T-helper 2 cell (primary cell): Measurements from ENCODE around the gene CAPN8.

Experiments
- DNase-seq, 5 experiments: peaks; one replicate each; pipeline versions ENCODE4 v3.0.0 to v3.0.0-alpha.2; 2012 to 2022

The CAPN8 gene

DNA sequence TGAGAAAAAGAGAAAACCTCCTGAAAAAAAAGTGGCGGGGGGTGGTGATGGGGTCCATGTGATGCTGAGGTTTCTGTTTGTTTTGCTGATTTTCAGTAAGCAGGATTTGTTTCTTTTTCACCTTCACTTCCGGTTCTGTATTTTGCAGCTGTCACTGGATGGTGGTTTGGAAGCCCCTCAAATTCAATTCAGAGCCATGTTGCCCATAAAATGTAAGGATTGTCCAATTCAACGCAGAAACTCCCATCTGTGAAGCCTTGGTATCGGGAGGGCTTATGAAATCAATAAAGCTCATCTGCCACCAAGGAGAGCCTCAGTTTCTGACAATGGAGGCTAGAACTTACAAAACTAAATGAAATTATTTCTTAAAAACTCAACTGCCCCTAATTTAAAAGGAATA, 12.1 kb downstream of the CAPN8 start:
- DNase-seq, result no peak

DNA sequence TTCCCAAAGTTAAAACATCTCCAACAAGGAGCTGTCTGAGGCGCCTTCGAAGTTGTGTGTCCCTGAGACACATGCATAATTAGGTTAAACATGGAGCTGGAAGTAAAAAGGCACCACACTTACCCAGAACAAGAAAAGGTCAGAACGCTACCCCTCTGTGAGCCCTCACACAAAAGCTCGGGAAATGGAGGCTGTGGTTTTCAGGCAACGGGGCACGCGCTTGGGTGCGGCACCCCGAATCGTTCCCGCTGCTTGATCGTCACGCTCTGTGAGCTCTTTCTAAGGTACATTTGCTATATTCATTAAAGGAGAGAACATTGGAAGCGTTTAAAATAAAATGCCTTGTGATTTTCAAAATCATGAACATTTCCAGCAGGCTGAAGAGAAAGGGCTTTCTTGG, 12.5 kb downstream of the CAPN8 start:
- no peak for DNase-seq

DNA sequence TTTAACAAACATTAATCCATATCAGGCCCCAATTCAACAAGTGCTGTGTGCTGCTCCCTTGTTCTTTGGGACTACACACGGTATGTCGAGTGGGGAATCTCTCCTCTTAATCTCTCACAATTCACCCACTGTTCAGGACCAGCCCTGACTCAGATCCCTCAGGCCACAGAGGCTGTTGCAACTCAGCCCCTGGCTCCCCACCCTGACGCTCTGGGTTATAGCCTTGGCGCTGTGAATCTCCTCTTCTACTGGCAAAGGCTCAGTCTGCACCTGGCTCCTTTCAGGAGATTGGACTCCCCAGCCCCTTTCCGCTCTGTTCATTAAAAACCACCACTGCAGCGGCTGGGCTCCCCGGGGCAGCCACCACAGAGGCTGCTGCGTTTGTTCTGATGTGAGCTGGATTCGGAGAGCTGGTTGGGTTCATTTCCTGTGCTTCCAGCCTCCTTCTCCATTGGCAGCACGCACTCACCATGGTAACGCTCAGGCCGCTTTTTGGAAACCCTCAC, 13.0 kb downstream of the CAPN8 start:
- DNase-seq, result no peak

DNA sequence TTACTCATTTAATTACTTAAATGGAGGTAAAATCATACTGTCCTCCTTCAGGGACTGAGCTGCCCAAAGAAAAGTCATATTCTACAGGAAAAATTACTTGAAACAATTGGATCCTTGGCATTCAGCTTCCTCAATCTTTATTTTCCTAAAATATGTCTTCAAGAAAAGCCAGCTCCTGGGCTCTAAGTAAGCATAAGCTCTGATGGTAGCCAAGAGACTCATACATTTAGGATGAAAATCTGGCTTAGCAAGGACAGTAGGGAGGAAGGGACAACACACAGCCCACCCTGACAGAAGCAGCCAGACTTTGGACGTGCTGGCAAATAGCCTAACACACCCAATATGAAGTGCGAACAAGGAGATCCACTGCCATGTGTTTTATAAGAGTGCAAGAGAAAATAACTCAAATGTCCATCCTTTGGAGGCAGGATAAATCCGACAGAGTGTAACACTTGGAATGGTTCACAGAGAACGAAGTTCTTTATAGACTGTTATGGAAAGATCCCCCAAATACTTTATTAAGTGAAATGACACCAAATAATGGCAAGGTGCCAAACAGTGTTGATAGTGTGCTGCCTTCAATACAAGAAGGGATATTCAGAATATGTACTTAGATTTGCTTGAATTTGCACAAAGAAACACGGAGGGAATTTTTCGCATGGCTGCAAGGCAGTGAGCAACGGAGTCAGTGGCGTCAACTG, 14.1 kb downstream of the CAPN8 start:
- DNase-seq, result no peak

DNA sequence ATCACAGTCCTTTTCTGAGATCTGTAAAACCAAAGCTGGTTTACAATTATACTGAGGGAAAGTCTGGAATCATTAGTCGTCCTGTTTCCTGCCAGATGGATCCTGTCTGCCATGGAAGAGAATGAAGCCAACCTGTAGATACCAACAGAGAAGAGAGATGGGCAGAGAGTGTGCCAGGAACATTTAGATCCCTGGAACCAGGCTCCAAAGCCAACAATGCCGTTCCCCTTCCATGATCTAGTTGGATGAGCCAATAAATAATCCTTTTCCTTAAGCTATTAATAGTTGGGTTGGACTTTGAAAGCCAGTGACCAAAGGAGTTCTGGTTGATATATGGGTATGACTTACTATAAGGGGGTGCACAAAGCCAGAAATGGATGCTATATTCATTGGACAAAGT, 15.0 kb downstream of the CAPN8 start:
- no peak for DNase-seq

DNA sequence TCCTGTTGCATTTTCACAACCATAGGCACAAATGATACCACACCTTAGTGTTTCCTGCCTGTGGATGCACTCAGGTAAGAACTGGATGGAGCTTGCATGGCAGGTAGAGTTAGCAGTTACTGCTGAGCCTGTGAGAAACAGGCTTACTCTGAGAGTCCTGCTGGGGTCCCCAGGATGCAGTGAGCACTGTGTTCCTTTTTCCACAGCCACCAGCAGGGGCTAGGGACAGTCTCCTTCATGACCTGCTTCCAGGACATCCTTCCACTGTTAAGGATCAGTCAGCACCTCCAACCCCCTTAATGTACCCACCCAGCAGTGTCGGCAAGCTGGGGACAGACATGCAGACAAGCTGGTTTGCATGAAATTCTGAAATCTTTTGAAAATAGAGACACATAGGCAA, 16.3 kb downstream of the CAPN8 start:
- DNase-seq, result no peak

DNA sequence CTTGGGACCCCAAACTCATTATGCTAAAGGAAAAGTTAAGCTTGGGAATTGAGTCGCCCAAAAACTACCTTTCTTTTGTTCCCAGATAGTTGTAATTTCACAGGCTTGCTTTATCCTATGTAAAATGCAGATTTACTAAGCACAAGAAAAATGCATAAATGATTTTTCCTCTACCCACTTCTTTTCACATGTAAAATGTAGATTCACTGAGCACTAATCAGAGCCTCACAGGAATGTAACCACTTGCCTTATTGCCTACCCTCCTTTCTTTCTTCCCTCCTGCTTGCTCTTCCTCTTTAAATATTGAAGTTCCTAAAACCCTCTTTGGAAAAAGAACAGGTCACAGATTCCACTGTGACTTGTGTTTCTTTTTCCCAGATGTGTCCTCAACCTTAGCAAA, 18.3 kb downstream of the CAPN8 start:
- DNase-seq, result no peak

DNA sequence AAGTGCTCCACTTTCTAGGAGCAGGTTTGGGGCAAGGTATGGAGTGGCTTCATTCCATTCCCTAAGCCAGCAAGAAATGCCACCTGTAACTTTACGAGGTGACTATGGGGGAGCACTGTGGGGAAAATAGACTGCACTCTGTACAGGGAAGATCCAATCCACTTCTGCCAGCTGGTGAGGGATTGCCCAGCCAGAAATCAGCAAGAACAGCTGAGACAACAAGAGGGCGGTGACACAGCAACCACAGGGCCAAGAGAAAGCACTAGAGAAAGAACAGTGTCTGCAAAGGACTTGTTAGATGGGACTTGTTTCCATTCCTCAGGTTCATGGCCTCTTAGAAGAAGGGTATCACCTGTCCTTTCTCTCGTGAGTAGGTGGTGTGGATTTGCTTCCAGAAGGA, 19.6 kb downstream of the CAPN8 start:
- DNase-seq, result no peak

DNA sequence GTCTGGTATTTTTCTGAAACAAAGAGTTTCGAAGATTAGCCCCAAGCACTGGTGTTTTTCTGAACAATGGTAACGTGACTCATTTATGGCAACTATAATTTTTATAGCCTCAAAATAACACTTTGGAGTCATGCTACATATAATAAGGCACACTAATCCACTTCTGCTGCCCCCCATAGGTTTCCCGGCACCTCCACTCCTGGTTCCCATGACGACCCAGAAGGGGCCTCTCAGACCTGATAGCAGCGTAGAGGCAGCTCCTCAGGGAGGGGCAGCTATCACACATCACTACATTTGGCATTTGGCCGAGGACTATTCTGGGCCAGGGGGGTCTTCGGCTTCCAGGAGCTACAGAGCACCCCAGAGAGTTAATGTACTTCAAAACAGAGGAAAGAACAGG, 23.3 kb downstream of the CAPN8 start:
- DNase-seq, result no peak

DNA sequence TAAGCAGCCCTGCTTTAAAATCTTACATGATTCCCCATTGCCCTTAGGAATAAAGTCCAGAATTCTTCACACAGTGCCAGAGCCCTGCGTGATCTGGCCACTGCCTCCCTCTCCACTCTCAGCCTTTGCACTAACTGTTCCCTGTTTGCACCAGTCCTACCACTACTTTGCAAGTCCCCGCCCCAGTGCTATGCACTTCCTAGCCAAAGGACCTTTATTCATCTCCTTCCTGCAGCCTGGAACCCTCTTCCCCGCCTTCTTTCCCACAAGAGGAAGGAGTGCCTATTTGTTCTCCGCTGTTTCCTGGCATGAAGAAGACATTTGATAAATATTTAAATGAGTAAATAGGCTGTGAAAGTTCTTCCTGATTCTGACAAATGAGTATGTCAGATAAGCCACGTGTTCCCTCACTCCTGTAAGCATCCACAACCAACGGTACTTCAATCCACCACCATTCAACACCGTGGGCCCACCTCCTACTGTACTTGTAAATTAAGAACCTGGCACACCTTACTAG, 23.9 kb downstream of the CAPN8 start:
- no peak for DNase-seq

DNA sequence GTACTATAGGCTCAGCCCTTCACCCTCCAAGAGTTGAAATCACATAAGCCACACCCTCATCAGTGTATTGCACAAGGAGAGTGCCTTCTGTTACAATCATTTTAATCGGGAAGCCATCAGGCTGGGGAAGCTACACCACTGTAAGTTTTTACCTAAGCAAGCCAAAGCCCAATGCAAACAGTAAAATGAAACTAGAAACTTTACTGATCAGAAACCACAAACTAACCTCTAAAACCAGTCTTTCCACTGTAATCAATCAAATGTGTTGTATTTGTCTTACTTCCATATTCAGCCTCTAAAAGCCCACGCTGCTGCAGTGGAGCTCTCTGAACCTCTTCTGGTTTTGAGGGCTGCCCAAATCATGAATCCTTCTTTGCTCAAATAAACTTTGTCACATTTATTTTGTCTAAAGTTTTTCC, 26.2 kb downstream of the CAPN8 start:
- DNase-seq, result peak in 1 of 5 experiments; percentile 56

DNA sequence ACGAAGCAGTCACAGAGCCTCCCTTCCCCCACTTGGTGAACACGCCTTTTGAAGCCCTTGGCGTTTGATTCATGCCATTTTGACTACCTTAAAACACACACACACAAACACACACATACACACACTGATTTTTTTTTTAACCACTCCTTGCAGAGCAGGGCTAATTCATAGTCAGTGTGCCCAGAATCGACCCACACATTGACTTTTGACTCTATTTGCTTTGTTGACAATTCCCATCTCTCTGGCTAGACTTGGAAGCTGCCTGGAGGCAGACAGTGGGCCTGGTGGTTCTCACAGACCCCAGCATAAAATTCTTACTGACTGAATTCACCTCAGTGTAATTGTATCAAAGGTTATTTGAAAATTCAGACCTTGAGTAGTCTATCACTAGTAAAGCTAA, 30.3 kb downstream of the CAPN8 start:
- DNase-seq, result no peak

DNA sequence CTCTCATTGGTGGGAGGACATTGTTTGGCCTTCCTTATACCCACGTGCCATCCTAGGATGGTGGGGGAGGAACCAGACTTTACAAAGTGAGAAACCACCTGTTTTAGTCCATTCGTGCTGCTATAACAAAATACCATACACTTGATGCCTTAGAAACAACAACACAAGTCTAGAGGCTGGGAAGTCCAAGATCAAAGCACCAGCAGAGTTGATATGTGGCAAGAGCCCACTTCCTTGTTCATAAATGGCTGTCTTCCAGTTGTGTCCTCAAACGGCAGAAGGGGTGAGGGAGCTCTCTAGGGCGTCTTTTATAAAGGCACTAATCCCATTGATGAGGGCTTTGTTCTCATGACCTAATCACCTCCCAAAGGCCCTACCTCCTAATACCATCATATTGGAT, 31.1 kb downstream of the CAPN8 start:
- DNase-seq, result no peak

DNA sequence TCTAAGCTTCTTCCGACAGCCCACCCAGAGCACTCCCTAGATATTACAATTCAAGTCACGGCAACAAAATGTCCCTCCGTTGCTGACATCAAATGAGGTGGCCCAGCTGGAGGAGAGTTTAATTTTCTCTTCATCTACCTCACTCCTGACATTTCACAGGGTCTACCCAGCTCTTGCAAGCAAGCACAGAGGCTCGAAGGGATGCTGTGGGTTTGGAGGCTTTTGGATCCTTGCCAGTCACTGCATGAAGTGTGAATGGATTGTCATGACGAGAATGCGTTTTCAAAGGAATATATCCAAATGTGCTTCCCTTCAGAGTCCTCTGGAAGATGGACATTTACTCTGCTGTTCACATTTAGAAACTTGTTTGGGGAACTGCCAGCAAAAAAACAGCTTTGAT, 33.5 kb downstream of the CAPN8 start:
- DNase-seq, result no peak

DNA sequence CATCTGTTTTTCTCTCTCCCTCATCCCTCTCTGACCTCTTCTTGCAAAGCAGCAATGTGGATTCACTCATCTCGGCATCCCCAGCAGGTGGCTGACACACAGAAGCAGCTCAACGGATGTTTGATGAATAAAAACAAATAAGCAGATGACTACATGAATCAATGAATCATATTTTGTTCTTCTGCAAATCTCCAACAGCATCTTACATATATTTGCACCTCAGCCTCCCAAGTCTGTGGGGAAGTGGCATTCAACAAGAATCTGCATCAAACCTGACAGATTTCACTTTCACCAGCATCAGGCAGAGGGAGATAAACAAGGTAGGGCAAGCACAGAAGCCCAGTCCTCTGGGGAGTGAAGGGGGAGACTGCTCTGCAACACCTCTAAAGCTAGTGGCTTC, 34.0 kb downstream of the CAPN8 start:
- peak in 1 of 5 experiments; percentile 12 for DNase-seq

DNA sequence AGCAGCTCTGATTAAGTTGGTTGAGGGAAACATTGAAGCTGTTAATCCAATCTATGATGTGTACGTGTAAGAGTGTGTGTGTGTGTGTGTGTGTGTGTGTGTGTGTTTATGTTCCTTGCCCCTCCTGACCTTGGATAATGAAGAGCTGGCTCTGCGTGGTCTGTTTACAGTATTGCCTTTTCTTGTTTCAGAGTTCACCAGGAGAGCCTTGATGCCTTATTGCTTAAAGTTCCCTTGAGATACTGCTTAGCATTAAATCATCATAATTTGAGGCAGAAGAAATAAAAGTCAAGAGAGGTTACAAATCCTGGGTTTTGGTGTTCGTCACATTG, 36.4 kb downstream of the CAPN8 start:
- no peak for DNase-seq

DNA sequence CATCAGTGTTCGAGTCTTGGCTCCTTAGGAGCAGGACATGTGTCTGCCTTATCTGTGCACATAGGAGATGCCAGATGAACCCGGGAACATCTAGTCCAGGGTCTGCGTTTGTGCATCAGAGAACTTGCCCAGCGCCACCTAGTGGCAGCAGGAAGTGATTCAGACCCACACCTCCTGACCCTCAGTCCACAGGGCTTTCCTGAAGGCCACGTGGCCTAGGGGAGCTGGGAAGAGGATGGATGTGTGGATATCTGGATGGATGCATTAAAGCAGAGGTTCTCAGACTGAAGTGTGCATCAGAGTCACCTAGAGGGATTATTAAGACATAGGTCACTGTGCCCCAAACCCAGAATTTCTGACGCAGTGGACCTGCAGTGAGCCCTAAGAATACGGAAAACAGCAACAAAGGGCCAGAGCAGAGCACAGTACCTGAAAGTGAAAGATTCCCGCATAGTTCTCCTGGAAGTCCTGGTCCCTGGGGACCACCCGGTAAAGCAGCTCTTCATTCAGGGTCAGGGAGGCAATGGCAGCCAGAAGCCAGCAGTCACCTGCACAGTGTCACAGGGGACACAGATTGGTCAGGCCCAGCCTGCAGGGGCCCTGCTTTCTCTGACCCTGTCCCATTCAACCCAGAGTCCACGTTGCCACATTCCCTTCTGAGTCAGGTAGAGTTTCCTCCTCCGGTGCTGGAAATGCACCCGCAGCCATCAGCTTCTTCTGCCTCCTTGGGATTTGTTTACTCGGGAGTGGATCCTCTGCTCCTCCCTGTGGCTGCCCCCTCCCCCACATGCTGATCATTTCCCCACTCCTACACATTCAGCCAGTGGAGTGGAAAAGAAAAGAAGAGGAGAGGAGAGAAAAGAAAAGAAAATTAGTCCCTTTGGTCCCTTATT, 37.0 kb downstream of the CAPN8 start:
- DNase-seq, result peak in 3 of 5 experiments; percentile 21 to 39 (median 22)

DNA sequence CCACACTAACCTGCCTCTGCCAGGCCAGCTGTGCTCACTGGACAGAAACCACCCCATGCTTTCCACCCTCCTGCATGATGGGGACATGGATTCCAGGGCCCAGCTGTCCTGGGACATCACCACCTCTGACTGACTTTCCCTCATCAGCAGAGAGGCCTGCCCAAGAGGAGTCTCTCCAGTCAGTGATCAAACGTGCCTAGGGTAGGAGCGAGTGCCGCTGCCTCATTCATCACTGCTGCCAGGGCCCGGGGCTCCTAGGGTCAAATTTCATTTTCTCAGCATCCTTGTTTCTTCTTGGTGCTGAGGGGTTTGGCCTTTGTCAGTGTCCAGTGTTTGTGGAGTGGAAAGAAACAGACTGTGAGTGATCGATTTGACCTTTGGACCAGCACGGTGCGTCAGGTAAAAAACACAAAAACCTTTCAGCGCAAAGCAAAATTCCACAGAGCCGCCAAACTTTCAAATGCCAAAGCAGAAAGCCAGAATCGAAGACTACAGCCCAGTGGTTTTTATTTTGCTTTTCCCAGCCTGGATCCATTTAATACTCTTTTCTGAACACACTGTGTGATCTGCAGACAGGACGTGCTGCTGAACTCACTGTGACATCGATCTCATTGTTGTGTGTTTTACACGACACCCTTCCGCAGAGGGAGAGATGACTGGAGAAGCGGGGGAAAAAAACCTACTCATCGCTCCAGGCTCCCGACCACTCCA, 43.2 kb downstream of the CAPN8 start:
- no peak for DNase-seq

DNA sequence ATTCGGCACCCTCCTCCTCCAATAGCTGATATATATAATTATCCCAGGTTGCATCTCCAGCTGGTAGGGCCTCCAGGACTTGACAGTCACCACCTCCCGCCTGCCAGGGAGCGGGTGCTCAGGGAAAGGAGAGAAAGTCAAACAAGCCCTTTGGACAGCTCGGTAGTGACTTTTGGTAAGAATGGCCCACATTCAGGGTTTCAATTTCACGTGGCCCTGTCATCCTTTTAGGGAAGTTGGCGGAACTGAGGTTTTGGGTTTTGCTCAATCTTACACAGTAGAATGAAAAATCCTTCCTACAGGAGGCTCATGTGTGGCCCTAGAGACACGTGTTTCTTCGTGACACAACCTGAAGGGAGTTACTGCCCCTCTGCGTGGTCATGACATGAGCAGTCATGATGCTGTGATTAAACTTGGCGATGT, 44.2 kb downstream of the CAPN8 start:
- peak in 1 of 5 experiments; percentile 21 for DNase-seq

DNA sequence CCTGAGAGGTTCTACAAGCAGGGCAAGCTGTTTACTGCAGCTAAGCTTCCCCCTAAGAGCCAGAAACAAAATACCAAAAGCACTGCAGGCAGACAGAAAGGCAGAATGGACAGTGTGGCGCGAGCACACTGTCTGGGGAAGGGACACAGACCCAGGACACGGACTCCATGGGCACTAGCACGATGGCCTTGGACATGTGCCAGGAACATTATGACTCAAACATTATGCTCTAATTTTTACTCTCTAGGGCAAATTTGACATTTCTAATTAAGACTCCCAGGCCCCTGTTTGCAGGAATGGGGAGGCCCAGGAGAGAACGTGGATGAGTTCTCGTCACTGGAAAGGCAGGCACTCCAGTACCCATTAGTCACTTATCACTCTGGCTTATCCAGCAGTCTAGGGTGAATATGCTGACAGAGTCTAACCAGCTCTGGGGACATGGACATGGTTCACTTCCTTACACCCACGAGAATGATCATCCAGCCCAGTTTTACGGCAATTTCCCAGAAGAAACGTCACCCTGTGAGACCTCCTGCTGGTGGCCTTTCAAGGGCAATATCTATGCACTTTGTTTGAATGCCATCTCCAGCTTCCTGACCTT, 45.1 kb downstream of the CAPN8 start:
- DNase-seq, result no peak

DNA sequence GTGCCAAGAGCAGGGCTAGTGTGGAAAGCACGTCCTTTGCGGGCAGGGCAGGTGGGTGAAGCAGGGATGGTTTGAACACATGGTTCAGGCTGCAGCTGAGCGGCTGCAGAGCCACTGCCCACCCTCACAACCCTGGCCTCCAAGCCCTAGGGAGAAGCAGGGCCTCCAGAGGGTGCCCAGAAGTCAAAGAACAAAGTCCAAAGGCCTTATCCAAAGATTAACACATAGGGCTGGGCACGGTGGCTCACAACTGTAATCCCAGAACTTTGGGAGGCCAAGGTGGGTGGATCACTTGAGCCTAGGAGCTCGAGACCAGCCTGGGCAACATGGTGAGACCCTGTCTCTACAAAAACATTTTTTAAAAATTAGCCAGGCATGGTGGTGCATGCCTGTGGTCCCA, 46.8 kb downstream of the CAPN8 start:
- no peak for DNase-seq

DNA sequence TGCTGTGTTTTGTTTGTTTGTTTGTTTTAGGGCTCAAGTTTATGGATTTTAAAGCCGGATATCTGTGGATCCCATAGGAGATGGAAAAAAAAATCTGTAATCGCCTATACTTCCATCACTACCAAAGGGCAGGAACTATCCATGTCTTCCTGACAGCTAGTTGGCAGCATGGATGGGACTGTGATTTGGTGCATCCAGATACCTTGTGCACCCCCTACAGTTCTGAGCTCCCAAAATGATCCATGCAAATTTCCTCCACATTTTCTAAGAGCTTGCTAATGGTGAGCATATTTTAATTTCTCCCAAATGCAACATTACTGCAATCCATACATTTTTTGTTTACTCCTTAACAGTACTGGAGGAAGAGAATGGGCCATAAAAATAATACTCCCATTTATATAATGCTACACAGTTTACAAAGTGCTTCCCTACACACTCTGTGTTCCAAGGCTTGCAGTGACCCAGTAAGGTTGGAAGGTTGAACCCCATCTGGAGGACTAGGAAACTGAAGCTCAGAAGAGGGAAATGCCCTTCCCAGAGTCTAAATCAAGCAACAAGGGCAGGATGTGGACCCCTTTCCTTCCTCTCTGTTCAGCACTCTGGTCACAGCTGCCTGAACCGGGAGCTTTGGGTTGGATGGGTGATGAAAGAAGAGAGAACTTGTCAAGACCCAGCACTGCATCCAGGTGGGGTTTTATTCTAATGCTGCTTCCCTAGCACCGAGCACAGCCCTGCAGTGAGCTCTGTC, 48.0 kb downstream of the CAPN8 start:
- DNase-seq, result no peak
